Caco-2 (cell line): ENCODE measurements around the gene DLGAP3. TPM values are rescaled to one million over a fixed set of nuclear protein-coding genes. Genes with fewer than 3 reads are reported as not detected.

Source experiments
- BruUV-seq: library from RNA; stranded (reverse); fragments of 400-500 nt; replicated peaks from 2 replicates; lab custom pipeline; 2021; lab: Mats Ljungman, UMichigan
- CTCF ChIA-PET: fragments of 300-600 bp; sonication (Branson Sonifier 250); formaldehyde crosslinking; loops from one replicate; lab custom pipeline; 2022; ENCODE audit warnings: antibody characterized with exemption; lab: Charles Lee
- POLR2A ChIA-PET: fragments of 300-600 bp; sonication (Branson Sonifier 250); formaldehyde crosslinking; loops from one replicate; lab custom pipeline; 2022; ENCODE audit warnings: antibody characterized with exemption; lab: Charles Lee
- DNase-seq, 2 experiments: peaks; one replicate each; pipeline versions ENCODE4 v3.0.0 to v3.0.0-alpha.2; 2020 to 2022
- H3K27me3 ChIP-seq: replicated peaks from 2 replicates; pipeline ENCODE4 v1.6.0; 2011; ENCODE audit warnings: low read length; ENCODE audit not compliant: control insufficient read depth, insufficient read depth
- H3K36me3 ChIP-seq: 2 replicates; pipeline ENCODE4 v1.5.1; 2011; ENCODE audit warnings: low read length; ENCODE audit not compliant: control insufficient read depth, insufficient read depth
- H3K4me1 ChIP-seq: fragments of 250-450 bp; sonication (Bioruptor Pico); 2 replicates; pipeline ENCODE4 v1.5.1; 2020; ENCODE audit warnings: mild to moderate bottlenecking
- H3K4me3 ChIP-seq: 2 replicates; pipeline ENCODE4 v1.5.1; 2011; ENCODE audit warnings: low read depth, mild to moderate bottlenecking, control low read depth, low read length
- H3K9me3 ChIP-seq: fragments of 250-450 bp; sonication (Bioruptor Pico); 2 replicates; pipeline ENCODE4 v1.5.1; 2020; ENCODE audit warnings: mild to moderate bottlenecking, moderate library complexity
- H3K27ac Mint-ChIP-seq: one replicate; pipeline ENCODE4 v1.8.0; 2022; ENCODE audit warnings: mixed read lengths; ENCODE audit not compliant: unreplicated experiment
- H3K27me3 Mint-ChIP-seq: one replicate; pipeline ENCODE4 v1.8.0; 2022; ENCODE audit warnings: mixed read lengths; ENCODE audit not compliant: insufficient read depth, unreplicated experiment
- H3K36me3 Mint-ChIP-seq: one replicate; pipeline ENCODE4 v1.8.0; 2022; ENCODE audit warnings: mild to moderate bottlenecking, mixed read lengths; ENCODE audit not compliant: insufficient read depth, unreplicated experiment
- H3K4me1 Mint-ChIP-seq: one replicate; pipeline ENCODE4 v1.8.0; 2022; ENCODE audit warnings: low read depth, mixed read lengths; ENCODE audit not compliant: unreplicated experiment
- H3K4me3 Mint-ChIP-seq: one replicate; pipeline ENCODE4 v1.8.0; 2022; ENCODE audit warnings: mild to moderate bottlenecking, moderate library complexity, mixed read lengths; ENCODE audit not compliant: unreplicated experiment
- H3K9me3 Mint-ChIP-seq: one replicate; pipeline ENCODE4 v1.8.0; 2022; ENCODE audit warnings: mixed read lengths; ENCODE audit not compliant: unreplicated experiment
- intact Hi-C: fragments of 100-400 bp; cut with micrococcal nuclease; formaldehyde crosslinking; loops from one replicate; pipeline ENCODE4 v1.10.0; 2022; ENCODE audit not compliant: unreplicated experiment
- total RNA-seq: library from RNA; stranded (reverse); gene quantifications from 2 replicates; pipeline ENCODE4 v1.2.3, GENCODE V29; 2022
- TF ChIP-seq, protein P1 (sequence below), 2 experiments: fragments of 200-600 bp in 1 of 2; IDR thresholded peaks; 1 replicate in 1 of 2; 2 replicates in 1 of 2; pipeline versions ENCODE4 v1.5.1 to v1.8.0; 2011 to 2022; ENCODE audit warnings: antibody characterized with exemption in 1 of 2, control low read depth in 1 of 2, inconsistent platforms in 1 of 2, low read depth in 1 of 2, low read length in 1 of 2, mild to moderate bottlenecking in 1 of 2, moderate library complexity in 1 of 2; ENCODE audit not compliant: insufficient read depth in 1 of 2, severe bottlenecking in 1 of 2, unreplicated experiment in 1 of 2

DLGAP3 gene
- total RNA-seq, 1 experiment from 2014 or later, result 0.16 TPM

DNA sequence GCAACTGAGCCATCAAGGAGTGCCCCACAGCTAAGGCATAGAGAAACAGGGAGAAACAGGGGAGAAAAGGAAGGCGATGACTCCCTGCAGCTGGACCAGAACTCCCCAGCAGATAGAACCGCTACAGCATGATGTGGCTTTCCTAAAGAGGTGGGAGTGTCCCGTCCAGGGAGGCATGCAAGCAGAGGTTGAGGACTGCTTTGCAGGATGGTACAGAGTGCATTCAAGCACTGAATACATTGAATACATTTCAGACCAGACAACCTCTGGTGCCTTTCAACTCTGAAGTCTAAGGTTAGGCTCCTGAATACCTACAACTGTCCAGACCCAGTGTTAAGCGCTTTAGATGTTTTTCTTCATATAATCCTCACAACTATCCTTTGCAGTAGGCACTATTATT lies 13.3 kb downstream of the DLGAP3 start:
- H3K9me3 ChIP-seq, result no peaks in the 10 kb centered on the region
- ChIA-PET POLR2A (no interaction called here), CTCF (no interaction called here)
- no peaks in the 10 kb centered on the region; the same call in 1 of the 2 replicates for H3K27me3 ChIP-seq
- TF ChIP-seq, protein P1, sequence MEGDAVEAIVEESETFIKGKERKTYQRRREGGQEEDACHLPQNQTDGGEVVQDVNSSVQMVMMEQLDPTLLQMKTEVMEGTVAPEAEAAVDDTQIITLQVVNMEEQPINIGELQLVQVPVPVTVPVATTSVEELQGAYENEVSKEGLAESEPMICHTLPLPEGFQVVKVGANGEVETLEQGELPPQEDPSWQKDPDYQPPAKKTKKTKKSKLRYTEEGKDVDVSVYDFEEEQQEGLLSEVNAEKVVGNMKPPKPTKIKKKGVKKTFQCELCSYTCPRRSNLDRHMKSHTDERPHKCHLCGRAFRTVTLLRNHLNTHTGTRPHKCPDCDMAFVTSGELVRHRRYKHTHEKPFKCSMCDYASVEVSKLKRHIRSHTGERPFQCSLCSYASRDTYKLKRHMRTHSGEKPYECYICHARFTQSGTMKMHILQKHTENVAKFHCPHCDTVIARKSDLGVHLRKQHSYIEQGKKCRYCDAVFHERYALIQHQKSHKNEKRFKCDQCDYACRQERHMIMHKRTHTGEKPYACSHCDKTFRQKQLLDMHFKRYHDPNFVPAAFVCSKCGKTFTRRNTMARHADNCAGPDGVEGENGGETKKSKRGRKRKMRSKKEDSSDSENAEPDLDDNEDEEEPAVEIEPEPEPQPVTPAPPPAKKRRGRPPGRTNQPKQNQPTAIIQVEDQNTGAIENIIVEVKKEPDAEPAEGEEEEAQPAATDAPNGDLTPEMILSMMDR (IDR thresholded peaks at IDR 0.05; ENCODE audit: insufficient read depth in 1 of 2, low read depth in 1 of 2, low read length in 1 of 2, severe bottlenecking in 1 of 2, unreplicated experiment in 1 of 2), result no peak
- Mint-ChIP-seq H3K36me3 (peaks cover 5% of the 10 kb centered on the region), H3K27ac (no peak overlapping the region), H3K4me3 (no peak overlapping the region), H3K4me1 (no peaks in the 10 kb centered on the region), H3K9me3 (no peaks in the 10 kb centered on the region), H3K27me3 (peaks cover 9% of the 10 kb centered on the region)
- no TSS peak for BruUV-seq
- H3K36me3 ChIP-seq, result no peaks in the 10 kb centered on the region
- intact Hi-C loops, result no loop called here
- no peak for DNase-seq
- no peak overlapping the region for H3K4me3 ChIP-seq
- no peaks in the 10 kb centered on the region for H3K4me1 ChIP-seq

DNA sequence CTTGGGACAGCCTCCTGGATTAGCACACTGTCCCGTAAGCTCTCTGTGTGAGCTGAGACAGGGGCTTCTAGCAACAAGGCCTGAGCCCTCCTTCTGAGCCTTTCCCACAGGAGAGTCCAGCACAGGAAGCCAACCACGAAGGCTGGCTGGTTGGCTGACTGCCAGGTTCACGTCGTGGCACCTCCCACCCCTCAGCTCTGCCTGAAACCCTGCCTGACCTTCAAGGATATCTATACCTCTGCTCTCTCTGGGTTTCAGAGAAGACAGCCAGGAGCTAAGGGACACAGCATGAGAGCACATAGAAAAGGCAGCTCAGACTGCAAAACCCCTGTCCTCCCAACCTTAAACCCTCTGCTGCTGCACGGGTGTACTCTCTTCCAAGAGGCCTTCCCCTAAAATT lies 13.9 kb downstream of the DLGAP3 start:
- TF ChIP-seq, protein P1 (IDR thresholded peaks at IDR 0.05; ENCODE audit: insufficient read depth in 1 of 2, low read depth in 1 of 2, low read length in 1 of 2, severe bottlenecking in 1 of 2, unreplicated experiment in 1 of 2), result no peak
- Histone ChIP-seq H3K36me3 (no peaks in the 10 kb centered on the region), H3K27me3 (no peaks in the 10 kb centered on the region; the same call in 1 of the 2 replicates), H3K4me1 (no peaks in the 10 kb centered on the region), H3K9me3 (no peaks in the 10 kb centered on the region), H3K4me3 (no peak overlapping the region)
- ChIA-PET CTCF (no interaction called here), POLR2A (no interaction called here)
- no peak for DNase-seq
- H3K4me1 Mint-ChIP-seq, result no peaks in the 10 kb centered on the region
- peaks cover 5% of the 10 kb centered on the region for H3K36me3 Mint-ChIP-seq
- H3K9me3 Mint-ChIP-seq, result no peaks in the 10 kb centered on the region
- H3K27me3 Mint-ChIP-seq, result peaks cover 10% of the 10 kb centered on the region
- no peak overlapping the region for H3K4me3 Mint-ChIP-seq
- intact Hi-C loops, result no loop called here
- no peak overlapping the region for H3K27ac Mint-ChIP-seq
- no TSS peak for BruUV-seq

- Histone ChIP-seq H3K9me3 (no peaks in the 10 kb centered on the region), H3K4me1 (no peaks in the 10 kb centered on the region), H3K4me3 (no peak overlapping the region), H3K36me3 (no peaks in the 10 kb centered on the region), H3K27me3 (no peaks in the 10 kb centered on the region; the same call in 1 of the 2 replicates)
- POLR2A ChIA-PET, result no interaction called here
- TF ChIP-seq, protein P1 (IDR thresholded peaks at IDR 0.05; ENCODE audit: insufficient read depth in 1 of 2, low read depth in 1 of 2, low read length in 1 of 2, severe bottlenecking in 1 of 2, unreplicated experiment in 1 of 2), result no peak
- Mint-ChIP-seq H3K4me3 (no peak overlapping the region), H3K27me3 (peaks cover 12% of the 10 kb centered on the region), H3K9me3 (no peaks in the 10 kb centered on the region), H3K36me3 (peaks cover 5% of the 10 kb centered on the region), H3K4me1 (no peaks in the 10 kb centered on the region), H3K27ac (no peak overlapping the region)
- CTCF ChIA-PET, result no interaction called here
- intact Hi-C loops, result no loop called here
- BruUV-seq, result no TSS peak
- no peak for DNase-seq
These were observed 14.5 kb downstream of the DLGAP3 start for GRCh38 chr1:34914958-34915357.
